ENCODE data around the gene GTF2F2.
"Not testable (repeated sequence)": the region's sequence is repeated elsewhere in the genome, so short reads cannot be mapped to it uniquely, and the experiment has no call there.

GTF2F2 gene

GRCh38 chr13:45180713-45181601 is 60.6 kb downstream of the GTF2F2 start:
- peak; percentile 42 for DNase-seq

GRCh38 chr13:45184693-45185092 is 64.4 kb downstream of the GTF2F2 start:
- DNase-seq = no peak

GRCh38 chr13:45185286-45185685 is 65.0 kb downstream of the GTF2F2 start:
- no peak for DNase-seq

- not testable (repeated sequence) for DNase-seq
These were observed 68.8 kb downstream of the GTF2F2 start for GRCh38 chr13:45189077-45189476.

- peak; percentile 20 for DNase-seq
These were observed 69.2 kb downstream of the GTF2F2 start for GRCh38 chr13:45189511-45189910.

GRCh38 chr13:45191874-45192273 is 71.6 kb downstream of the GTF2F2 start:
- DNase-seq = no peak

GRCh38 chr13:45194081-45194939 is 74.0 kb downstream of the GTF2F2 start:
- peak; percentile 74 for DNase-seq

- no peak for DNase-seq
These were observed 75.1 kb downstream of the GTF2F2 start for GRCh38 chr13:45195421-45195820.

GRCh38 chr13:45196096-45196495 is 75.8 kb downstream of the GTF2F2 start:
- DNase-seq = no peak

- no peak for DNase-seq
These were observed 76.3 kb downstream of the GTF2F2 start for GRCh38 chr13:45196622-45197021.

GRCh38 chr13:45198041-45198440 is 77.7 kb downstream of the GTF2F2 start:
- DNase-seq = no peak

GRCh38 chr13:45198924-45199323 is 78.6 kb downstream of the GTF2F2 start:
- DNase-seq = no peak

GRCh38 chr13:45199711-45200110 is 79.4 kb downstream of the GTF2F2 start:
- no peak for DNase-seq

- DNase-seq = no peak
These were observed 80.5 kb downstream of the GTF2F2 start, which contains the start of gene KCTD4 for GRCh38 chr13:45200701-45201232. KCTD4 (minus strand) TSS chr13:45201045; CDS start chr13:45194567, 6,478 bp downstream.

GRCh38 chr13:45205124-45205523 is 84.8 kb downstream of the GTF2F2 start:
- no peak for DNase-seq

- peak; percentile 95 for DNase-seq
These were observed 86.0 kb downstream of the GTF2F2 start for GRCh38 chr13:45206340-45206739.

- no peak for DNase-seq
These were observed 87.0 kb downstream of the GTF2F2 start for GRCh38 chr13:45207319-45207718.

- DNase-seq = no peak
These were observed 87.8 kb downstream of the GTF2F2 start for GRCh38 chr13:45208132-45208531.

GRCh38 chr13:45209229-45209628 is 88.9 kb downstream of the GTF2F2 start:
- no peak for DNase-seq

GRCh38 chr13:45215392-45216077 is 95.2 kb downstream of the GTF2F2 start:
- no peak for DNase-seq

- DNase-seq = no peak
These were observed 95.9 kb downstream of the GTF2F2 start for GRCh38 chr13:45216193-45216592.

GRCh38 chr13:45218689-45219088 is 98.4 kb downstream of the GTF2F2 start:
- DNase-seq = no peak

Data from kidney glomerular epithelial cell (primary cell).